Right ventricle myocardium inferior (tissue), 1 donor: ENCODE results near the gene KIAA0825. TPM values are rescaled to one million over a fixed set of nuclear protein-coding genes. Genes with fewer than 3 reads are reported as not detected.

Source experiments
- ATAC-seq: fragments of 200-7000 bp; cut with Tn5 transposase; one replicate; pipeline ENCODE4 v1.9.1; 2020; ENCODE audit warnings: mild to moderate bottlenecking, moderate library complexity
- DNase-seq: peaks from one replicate; pipeline ENCODE4 v3.0.0; 2021; ENCODE audit errors: missing footprints
- intact Hi-C: fragments of 100-400 bp; cut with DNase I; formaldehyde crosslinking; loops from one replicate; pipeline ENCODE4 v1.11.0; 2022
- total RNA-seq: library from RNA; stranded (reverse); fragmentation: NEBNext Ultra II Directional; extraction: Animal tissue kit (Norgen Biotek cat#: 25700); gene quantifications from one replicate; pipeline ENCODE4 v1.2.1, GENCODE V29; 2021
- donor health status: DM: no; HTN: yes; CAD: no; lungs with severe emphysema.

The KIAA0825 gene
- total RNA-seq, 1 donor from 2014 or later, result 2.2 TPM

GRCh38 chr5:94461131-94461530, 157.3 kb downstream of the KIAA0825 start:
- DNase-seq (no peak), ATAC-seq (no peak)
- intact Hi-C loops, result no loop called here

GRCh38 chr5:94459915-94460314, 158.5 kb downstream of the KIAA0825 start:
- no peak for DNase-seq

GRCh38 chr5:94457788-94458187, 160.6 kb downstream of the KIAA0825 start:
- no peak for DNase-seq
- intact Hi-C loops, result no loop called here
- ATAC-seq, result no peak

More at GRCh38 chr5:94459915-94460314, 158.5 kb downstream of the KIAA0825 start:
- ATAC-seq, result no peak
- intact Hi-C loops, result no loop called here

DNA sequence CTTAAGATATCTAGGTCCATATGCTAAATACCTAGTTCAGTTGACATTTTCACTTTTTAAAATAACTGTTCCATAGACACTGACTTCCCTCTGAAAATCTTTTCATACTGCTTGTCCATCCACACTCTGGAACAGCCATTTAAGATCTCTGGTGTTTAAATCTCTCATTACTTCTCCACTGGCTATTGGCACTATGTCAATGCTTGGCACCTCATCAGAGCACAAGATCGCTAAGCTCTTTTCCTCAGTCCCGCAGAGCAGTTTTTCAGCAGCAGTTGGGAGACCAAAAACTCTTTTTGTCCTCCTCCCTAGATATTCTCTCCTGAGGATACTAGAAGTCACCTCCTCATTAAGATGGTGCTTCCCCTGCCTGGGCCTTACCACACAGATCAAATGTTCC, 172.7 kb downstream of the KIAA0825 start:
- intact Hi-C loops, result no loop called here
- no peak for ATAC-seq

DNA sequence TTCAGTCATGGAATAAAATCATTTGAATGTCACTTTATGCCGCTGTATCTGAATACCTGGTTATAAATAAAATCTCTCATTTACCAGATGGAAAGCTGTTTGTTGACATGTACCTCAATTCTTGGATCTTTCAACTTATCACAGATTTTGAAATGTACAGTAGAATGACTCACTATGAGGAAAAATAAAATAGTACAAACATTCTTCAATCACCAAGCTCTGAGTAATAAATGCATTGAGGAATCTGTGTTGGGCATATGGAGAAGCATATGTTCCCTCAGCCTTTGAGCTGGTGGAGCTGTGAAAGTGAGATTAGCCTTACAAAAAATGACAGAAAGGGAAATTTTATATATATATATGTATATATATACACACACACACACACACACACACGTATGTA, 175.4 kb downstream of the KIAA0825 start:
- no peak for DNase-seq
- no peak for ATAC-seq
- intact Hi-C loops, result no loop called here

More for the DNA sequence above, 172.7 kb downstream of the KIAA0825 start:
- no peak for DNase-seq

DNA sequence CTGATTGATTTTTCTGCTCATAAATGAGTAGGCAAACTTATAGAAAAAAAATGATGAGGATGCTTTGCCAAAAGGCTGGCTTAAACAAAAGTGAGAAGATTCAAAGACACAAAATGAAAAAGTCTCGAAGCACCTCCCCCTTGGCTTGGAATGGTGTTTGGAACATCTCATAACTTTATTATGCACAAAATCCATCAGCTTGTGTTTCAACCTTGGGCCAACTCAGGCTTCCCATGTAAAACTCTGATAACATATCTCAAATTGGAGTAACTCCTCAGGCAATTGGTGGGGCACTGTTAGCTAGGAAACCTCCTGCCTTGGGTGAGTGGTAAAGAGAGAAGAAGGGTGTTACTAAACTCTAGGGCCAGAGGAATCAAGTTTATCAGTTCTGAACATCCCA, 176.3 kb downstream of the KIAA0825 start:
- DNase-seq (no peak), ATAC-seq (no peak)
- intact Hi-C loops, result no loop called here

DNA sequence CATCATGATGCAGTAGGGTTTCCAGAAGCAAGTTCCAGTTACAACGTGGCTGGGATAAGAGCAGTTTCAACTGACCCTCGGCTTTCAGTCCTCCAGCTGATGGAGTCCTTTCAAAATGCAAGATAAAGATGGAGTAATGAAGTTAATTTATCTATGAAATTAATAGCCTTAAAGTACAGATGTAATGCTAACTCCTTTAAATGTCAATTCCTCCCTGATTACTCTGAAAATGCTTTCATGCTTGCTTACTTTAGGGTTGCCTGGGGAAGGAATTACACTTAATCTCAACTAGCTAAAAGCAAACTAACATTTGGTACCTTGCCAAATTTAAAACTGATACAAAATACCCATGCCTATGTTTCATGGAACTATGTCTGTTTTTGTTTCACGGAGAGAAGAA, 178.4 kb downstream of the KIAA0825 start:
- intact Hi-C loops, result no loop called here
- no peak for ATAC-seq
- no peak for DNase-seq

DNA sequence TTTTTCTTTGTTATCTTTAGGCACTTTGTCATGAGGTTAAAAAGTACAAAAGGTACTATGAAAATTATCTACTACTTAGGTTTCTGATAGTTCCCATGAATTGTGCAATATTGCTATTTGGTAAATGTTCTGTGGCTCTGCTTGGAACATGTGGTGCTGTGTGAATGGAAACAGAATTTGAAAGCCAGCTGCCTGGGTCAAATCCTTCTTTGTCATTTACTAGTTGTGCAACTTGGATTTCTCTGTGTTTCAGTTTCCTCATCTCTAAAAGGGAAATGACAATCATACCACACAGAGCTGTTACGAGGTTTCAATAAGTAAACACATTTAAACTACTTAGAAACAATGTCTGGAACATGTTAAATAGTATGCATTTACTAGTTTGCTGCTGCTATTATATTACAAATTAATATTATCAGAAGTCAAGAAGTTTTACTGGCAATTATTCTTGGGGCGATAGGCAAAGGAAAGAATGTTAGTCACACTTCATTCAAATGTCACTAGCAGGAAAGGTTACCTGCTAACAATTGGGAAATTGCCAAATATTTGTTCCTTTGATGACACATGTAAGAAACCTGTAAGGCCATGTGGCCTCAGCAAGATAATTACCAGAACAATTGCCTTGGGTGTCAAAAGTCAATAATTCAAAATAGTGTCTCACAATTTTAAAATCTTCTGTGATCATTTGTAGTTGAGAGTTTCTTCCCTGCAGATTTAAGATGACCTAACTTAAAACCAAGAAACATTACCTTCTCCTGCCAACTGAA, 184.8 kb downstream of the KIAA0825 start:
- DNase-seq (no peak), ATAC-seq (peak; percentile 83)
- intact Hi-C loops, result no loop called here

GRCh38 chr5:94432499-94432898, 185.9 kb downstream of the KIAA0825 start:
- intact Hi-C loops, result no loop called here
- DNase-seq (no peak), ATAC-seq (peak; percentile 78)

GRCh38 chr5:94431696-94432095, 186.7 kb downstream of the KIAA0825 start:
- ATAC-seq (no peak), DNase-seq (no peak)
- intact Hi-C loops, result no loop called here

GRCh38 chr5:94429566-94429965, 188.8 kb downstream of the KIAA0825 start:
- peak; percentile 45 for DNase-seq
- ATAC-seq, result no peak
- intact Hi-C loops, result no loop called here

DNA sequence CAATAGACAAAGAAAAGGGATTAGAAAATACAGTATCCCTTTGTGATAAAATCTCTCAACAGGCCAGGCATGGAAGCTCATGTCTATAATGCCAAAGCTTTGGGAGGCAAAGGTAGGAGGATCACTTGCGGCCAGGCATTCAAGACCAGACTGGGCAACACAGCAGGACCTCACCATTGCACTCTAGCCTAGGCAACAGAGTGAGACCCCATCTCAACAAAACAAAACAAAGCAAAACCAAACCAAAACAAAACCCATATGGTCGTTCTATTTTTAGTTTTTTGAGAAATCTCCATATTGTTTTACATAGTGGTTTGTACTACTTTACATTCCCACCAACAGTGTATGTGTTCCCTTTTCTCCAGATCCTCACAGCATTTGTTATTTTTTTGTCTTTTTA, 193.0 kb downstream of the KIAA0825 start:
- DNase-seq, result no peak
- no peak for ATAC-seq
- intact Hi-C loops, result no loop called here

- ATAC-seq, result no peak
- intact Hi-C loops, result no loop called here
- no peak for DNase-seq
These were observed 195.0 kb downstream of the KIAA0825 start for GRCh38 chr5:94423411-94423810.

DNA sequence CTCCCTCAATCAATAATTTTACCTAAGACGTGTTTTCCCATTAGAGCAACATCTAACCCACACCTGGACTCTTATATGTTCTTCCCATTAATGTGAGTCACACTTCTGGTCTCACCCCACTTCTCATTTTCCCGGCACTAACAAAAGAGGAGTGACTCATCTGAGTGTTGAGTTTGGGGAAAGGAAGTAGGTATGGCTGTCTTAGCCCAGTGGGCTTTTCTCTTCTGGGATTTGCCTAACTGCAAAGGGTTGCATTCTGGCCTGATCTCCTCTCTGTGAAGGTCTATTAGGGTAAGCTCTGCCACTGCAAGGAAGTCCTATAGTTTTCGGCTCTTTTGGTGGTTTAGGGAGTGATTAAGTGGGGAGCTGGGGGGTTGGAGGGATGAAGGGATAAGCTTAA, 195.6 kb downstream of the KIAA0825 start:
- ATAC-seq (no peak), DNase-seq (no peak)
- intact Hi-C loops, result no loop called here

DNA sequence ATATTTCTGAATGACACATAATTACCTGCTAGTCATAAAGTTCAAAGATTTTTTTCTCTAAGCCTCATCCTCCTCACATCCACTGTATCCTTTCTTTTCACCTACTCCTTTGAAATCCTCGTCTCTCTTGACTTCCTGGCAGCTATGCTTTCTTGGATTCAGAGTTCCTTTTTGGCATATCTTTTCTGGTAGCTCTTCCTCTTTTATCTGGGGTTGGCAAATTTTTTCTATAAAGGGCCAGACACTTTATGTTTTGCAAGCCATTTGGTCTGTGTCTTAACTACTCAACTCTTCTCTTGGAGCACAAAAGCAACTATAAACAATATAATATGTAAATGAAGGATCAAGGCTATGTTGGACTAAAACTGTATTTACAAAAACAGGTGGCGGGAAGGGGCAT, 197.5 kb downstream of the KIAA0825 start:
- DNase-seq (no peak), ATAC-seq (no peak)
- intact Hi-C loops, result no loop called here

- ATAC-seq, result no peak
- no peak for DNase-seq
- intact Hi-C loops, result no loop called here
These were observed 202.6 kb downstream of the KIAA0825 start for GRCh38 chr5:94415798-94416197.

GRCh38 chr5:94409440-94409839, 209.0 kb downstream of the KIAA0825 start:
- ATAC-seq, result no peak
- intact Hi-C loops, result no loop called here
- DNase-seq, result no peak

GRCh38 chr5:94407023-94407422, 211.4 kb downstream of the KIAA0825 start:
- DNase-seq (no peak), ATAC-seq (no peak)
- intact Hi-C loops, result no loop called here

- no peak for DNase-seq
- intact Hi-C loops, result no loop called here
- ATAC-seq, result no peak
These were observed 214.9 kb downstream of the KIAA0825 start for GRCh38 chr5:94403483-94403882.

- ATAC-seq (no peak), DNase-seq (no peak)
- intact Hi-C loops, result no loop called here
These were observed 216.3 kb downstream of the KIAA0825 start for GRCh38 chr5:94402096-94402495.

- intact Hi-C loops, result no loop called here
- ATAC-seq, result no peak
- no peak for DNase-seq
These were observed 220.9 kb downstream of the KIAA0825 start for GRCh38 chr5:94397508-94397907.
